Lung (tissue), 12 donors: ENCODE results near the gene SLC66A1. TPM values are rescaled to one million over a fixed set of nuclear protein-coding genes. Genes with fewer than 3 reads are reported as not detected.
A peak's percentile ranks its signal among the peaks of the same experiment; 100 is the strongest.

ENCODE experiments used
- ATAC-seq: fragments of 200-7000 bp; cut with Tn5 transposase; one replicate; pipeline ENCODE4 v1.9.1; 2020; ENCODE audit warnings: moderate number of reproducible peaks; ENCODE audit not compliant: insufficient read depth, low FRiP score
- DNase-seq, 3 donors: peaks; one replicate each; pipeline ENCODE4 v3.0.0-alpha.2; 2013 to 2017
- H3K27ac ChIP-seq, 2 donors: one replicate each; pipeline ENCODE4 v1.5.1; 2013; ENCODE audit warnings: mild to moderate bottlenecking in 2 of 2, moderate library complexity in 2 of 2, control low read depth in 1 of 2, inconsistent platforms in 1 of 2, low read depth in 1 of 2, low read length in 1 of 2
- H3K27me3 ChIP-seq, 3 donors: one replicate each; pipeline ENCODE4 v1.5.1; 2013; ENCODE audit warnings: low read length in 2 of 3; ENCODE audit not compliant: control insufficient read depth in 3 of 3, insufficient read depth in 3 of 3
- H3K36me3 ChIP-seq, 4 donors: one replicate each; pipeline ENCODE4 v1.5.1; 2013; ENCODE audit warnings: low read length in 4 of 4, mild to moderate bottlenecking in 1 of 4, moderate library complexity in 1 of 4; ENCODE audit not compliant: control insufficient read depth in 4 of 4, insufficient read depth in 4 of 4
- H3K4me1 ChIP-seq, 5 donors: one replicate each; pipeline ENCODE4 v1.5.1; 2013; ENCODE audit warnings: low read length in 5 of 5, mild to moderate bottlenecking in 2 of 5, moderate library complexity in 1 of 5; ENCODE audit not compliant: control insufficient read depth in 5 of 5, insufficient read depth in 5 of 5
- H3K4me3 ChIP-seq: one replicate; pipeline ENCODE4 v1.5.1; 2013; ENCODE audit warnings: mild to moderate bottlenecking, control low read depth, moderate library complexity
- H3K9ac ChIP-seq, 2 donors: one replicate each; pipeline ENCODE4 v1.5.1; 2013; ENCODE audit warnings: low read length in 2 of 2, control low read depth in 1 of 2; ENCODE audit not compliant: insufficient read depth in 1 of 2
- H3K9me3 ChIP-seq, 4 donors: one replicate each; pipeline ENCODE4 v1.5.1; 2013; ENCODE audit warnings: low read length in 3 of 4, mild to moderate bottlenecking in 1 of 4, moderate library complexity in 1 of 4; ENCODE audit not compliant: control insufficient read depth in 4 of 4, insufficient read depth in 3 of 4
- CTCF ChIP-seq: IDR thresholded peaks from 2 replicates; pipeline ENCODE4 v1.5.1; 2012; ENCODE audit warnings: mild to moderate bottlenecking; ENCODE audit errors: control extremely low read depth, extremely low read depth
- WGBS, 2 donors: extraction: QIAGEN DNeasy Blood & Tissue Kit; methylation state at CpG; one replicate each; pipeline ENCODE4 v1.1.7; 2013; 5-methylcytosine and 5-hydroxymethylcytosine counted together
- polyA plus RNA-seq, 2 donors: library from polyadenylated mRNA; stranded (reverse); fragments of 200-250 nt; gene quantifications; one replicate each; pipeline ENCODE4 v1.2.1, GENCODE V29; 2013
- total RNA-seq, 2 donors: library from RNA; depleted of rRNA in 1 of 2; stranded (reverse); fragments of >200 nt in 1 of 2; gene quantifications; one replicate each; pipeline ENCODE4 v1.2.1, GENCODE V29; 2014 to 2021
- donor health status: control.
- donor health status: control.
- donor health status: Bipolar disorder and iron deficiency.
- donor health status: healthy.
- donor health status: DM: yes; HTN: yes; CAD: no.

Gene SLC66A1
- total and polyA plus RNA-seq, 4 donors, result 15.9 to 22.4 (median 20.3) TPM

- Histone ChIP-seq H3K27ac (no peak overlapping the region), H3K9me3 (no peaks in the 10 kb centered on the region), H3K27me3 (no peaks in the 10 kb centered on the region), H3K4me1 (peaks cover 0 to 11% (median 0%) of the 10 kb centered on the region in 5 donors), H3K4me3 (no peak overlapping the region), H3K9ac (peak overlapping the region in 1 of 2 donors; percentile 28), H3K36me3 (peaks cover 7 to 55% (median 20%) of the 10 kb centered on the region in 4 donors)
- DNase-seq, result no peak
- peak; percentile 22 for ATAC-seq
- WGBS, 2 donors, result 32 to 59% methylated on average over 14 of the region's 14 CpGs
- TF ChIP-seq CTCF, result no peak
These were observed 35.5 kb downstream of the SLC66A1 start for GRCh38 chr1:19347533-19348172.

DNA sequence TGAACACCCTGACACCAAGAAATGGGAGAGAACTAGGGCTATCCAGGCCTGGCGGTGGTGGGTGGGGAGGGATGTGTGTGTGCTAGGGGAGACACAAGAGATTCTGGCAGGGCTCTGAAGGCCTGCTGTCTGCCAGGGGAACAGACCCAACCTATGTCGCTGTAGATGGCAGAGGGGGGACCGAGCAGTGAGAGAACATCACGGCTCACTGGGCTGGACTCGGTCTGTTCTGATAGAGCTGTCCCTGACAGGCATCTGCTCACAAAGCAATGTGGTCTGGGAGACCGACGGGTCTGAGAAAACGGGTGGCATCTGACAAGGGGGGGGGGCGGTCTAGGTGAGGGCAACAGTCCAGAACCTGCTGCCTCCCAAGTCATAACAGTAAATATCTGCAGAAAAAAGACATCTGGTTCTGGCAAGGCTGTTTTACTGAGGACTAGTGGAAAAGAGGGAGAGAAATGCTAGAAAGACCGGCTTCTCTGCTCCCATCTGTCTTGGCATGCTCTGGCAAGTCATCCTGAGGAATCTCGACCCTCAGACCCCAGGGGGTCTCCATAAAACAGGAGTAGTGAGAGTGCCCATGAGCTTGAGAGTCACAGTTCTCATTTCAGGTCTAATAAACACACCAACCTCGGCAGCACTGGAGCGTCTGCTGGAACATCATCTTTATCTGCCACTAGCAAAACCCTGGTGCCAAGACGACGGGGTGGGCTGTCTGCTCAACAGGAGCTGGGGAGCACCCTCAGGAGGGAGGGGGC is 36.5 kb downstream of the SLC66A1 start:
- Histone ChIP-seq H3K4me1 (peaks cover 0 to 11% (median 0%) of the 10 kb centered on the region in 5 donors), H3K4me3 (no peak overlapping the region), H3K27me3 (no peaks in the 10 kb centered on the region), H3K27ac (peak overlapping the region in 1 of 2 donors; percentile 5), H3K36me3 (peaks cover 9 to 51% (median 22%) of the 10 kb centered on the region in 4 donors), H3K9me3 (peaks cover 0 to 3% (median 0%) of the 10 kb centered on the region in 4 donors), H3K9ac (no peak overlapping the region)
- DNase-seq (no peak), ATAC-seq (no peak)
- 80 to 81% methylated on average over 15 of the region's 15 CpGs for WGBS, 2 donors
- no peak for TF ChIP-seq CTCF

GRCh38 chr1:19349999-19350398 is 37.9 kb downstream of the SLC66A1 start:
- Histone ChIP-seq H3K27ac (no peak overlapping the region), H3K9ac (no peak overlapping the region), H3K9me3 (peaks cover 0 to 3% (median 0%) of the 10 kb centered on the region in 4 donors), H3K4me1 (peaks cover 0 to 11% (median 0%) of the 10 kb centered on the region in 5 donors), H3K4me3 (no peak overlapping the region), H3K27me3 (no peaks in the 10 kb centered on the region), H3K36me3 (peaks cover 11 to 50% (median 23%) of the 10 kb centered on the region in 4 donors)
- WGBS, 2 donors, result 84 to 85% methylated on average over 17 of the region's 17 CpGs
- DNase-seq (no peak), ATAC-seq (no peak)
- TF ChIP-seq CTCF, result no peak
